SK-MEL-5 (cell line): Measurements from ENCODE around the gene NDUFC2. TPM values are rescaled to one million over a fixed set of nuclear protein-coding genes. Genes with fewer than 3 reads are reported as not detected.
"Not testable (repeated sequence)": the region's sequence is repeated elsewhere in the genome, so short reads cannot be mapped to it uniquely, and the experiment has no call there.

Experiments
- DNase-seq: peaks from one replicate; pipeline ENCODE4 v3.0.0-alpha.2; 2016; ENCODE audit warnings: low read depth, low spot score
- in situ Hi-C: cut with HindIII; loops from 2 replicates; pipeline ENCODE4 v1.10.0; 2016; ENCODE audit warnings: low sequenced_read_pairs, high pct_unique_total_duplicates, low pct_unique_long_range_greater_than_20kb
- total RNA-seq: library from RNA; depleted of rRNA; stranded (reverse); fragments of >200 nt; shearing (Covaris generic); gene quantifications from 2 replicates; pipeline ENCODE4 v1.2.3, GENCODE V29; 2014

NDUFC2 gene
- total RNA-seq, 1 experiment from 2014 or later = 182 TPM

GRCh38 chr11:78061921-78062311 lies 17.7 kb downstream of the NDUFC2 start:
- in situ Hi-C loops = no loop called here
- no peak for DNase-seq

GRCh38 chr11:78061088-78061920 lies 18.4 kb downstream of the NDUFC2 start:
- in situ Hi-C loops = no loop called here
- no peak for DNase-seq

- in situ Hi-C loops = no loop called here
- no peak for DNase-seq
Observed at GRCh38 chr11:78060533-78060932, 19.1 kb downstream of the NDUFC2 start.

- in situ Hi-C loops, DNase-seq: not testable (repeated sequence)
Observed at GRCh38 chr11:78059749-78060328, 19.8 kb downstream of the NDUFC2 start.

GRCh38 chr11:78057462-78058055 lies 22.1 kb downstream of the NDUFC2 start:
- DNase-seq = no peak
- in situ Hi-C loops = no loop called here

GRCh38 chr11:78056093-78056492 lies 23.6 kb downstream of the NDUFC2 start:
- no peak for DNase-seq
- in situ Hi-C loops = no loop called here

GRCh38 chr11:78054971-78055370 lies 24.7 kb downstream of the NDUFC2 start:
- DNase-seq = no peak
- in situ Hi-C loops = no loop called here

- in situ Hi-C loops = no loop called here
Observed at GRCh38 chr11:78050964-78051831, 28.5 kb downstream of the NDUFC2 start.

GRCh38 chr11:78049348-78049747 lies 30.3 kb downstream of the NDUFC2 start:
- DNase-seq = no peak
- in situ Hi-C loops = no loop called here

More at GRCh38 chr11:78050964-78051831, 28.5 kb downstream of the NDUFC2 start:
- no peak for DNase-seq

GRCh38 chr11:78048561-78048960 lies 31.1 kb downstream of the NDUFC2 start:
- DNase-seq = no peak
- in situ Hi-C loops = no loop called here

GRCh38 chr11:78046486-78046854 lies 33.2 kb downstream of the NDUFC2 start:
- in situ Hi-C loops = no loop called here
- DNase-seq = no peak

- in situ Hi-C loops = no loop called here
- DNase-seq = peak; percentile 61
Observed at GRCh38 chr11:78045851-78046485, 33.7 kb downstream of the NDUFC2 start.

GRCh38 chr11:78044706-78045105 lies 35.0 kb downstream of the NDUFC2 start:
- in situ Hi-C loops = no loop called here
- no peak for DNase-seq

GRCh38 chr11:78041843-78042440 lies 37.7 kb downstream of the NDUFC2 start:
- no peak for DNase-seq

GRCh38 chr11:78041380-78041719 lies 38.3 kb downstream of the NDUFC2 start:
- in situ Hi-C loops, DNase-seq: not testable (repeated sequence)

More at GRCh38 chr11:78041843-78042440, 37.7 kb downstream of the NDUFC2 start:
- in situ Hi-C loops = no loop called here

GRCh38 chr11:78040691-78041379 lies 38.8 kb downstream of the NDUFC2 start:
- in situ Hi-C loops = no loop called here
- no peak for DNase-seq
